ENCODE measurements around the gene DHRS1.

The DHRS1 gene

DNA sequence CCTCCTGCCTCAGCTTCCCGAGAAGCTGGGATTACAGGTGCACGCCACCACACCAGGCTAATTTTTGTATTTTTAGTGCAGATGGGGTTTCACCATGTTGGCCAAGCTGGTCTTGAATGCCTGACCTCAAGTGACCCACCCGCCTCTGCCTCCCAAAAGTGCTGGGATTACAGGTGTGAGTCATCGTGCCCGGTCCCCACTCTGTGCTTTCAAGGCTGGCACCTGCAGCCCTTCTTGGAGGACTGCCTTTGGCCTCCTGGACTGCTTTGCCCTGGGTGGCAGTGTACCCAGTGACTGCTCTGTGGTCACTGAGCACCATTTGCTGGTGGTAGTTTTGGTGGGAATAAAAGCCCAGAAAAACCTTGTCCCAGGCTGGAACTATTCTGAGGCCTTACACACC is 12.6 kb downstream of the DHRS1 start:
- no peak for DNase-seq (ENCODE audit: extremely low read depth in 1 of 2, low read depth in 1 of 2)

DNA sequence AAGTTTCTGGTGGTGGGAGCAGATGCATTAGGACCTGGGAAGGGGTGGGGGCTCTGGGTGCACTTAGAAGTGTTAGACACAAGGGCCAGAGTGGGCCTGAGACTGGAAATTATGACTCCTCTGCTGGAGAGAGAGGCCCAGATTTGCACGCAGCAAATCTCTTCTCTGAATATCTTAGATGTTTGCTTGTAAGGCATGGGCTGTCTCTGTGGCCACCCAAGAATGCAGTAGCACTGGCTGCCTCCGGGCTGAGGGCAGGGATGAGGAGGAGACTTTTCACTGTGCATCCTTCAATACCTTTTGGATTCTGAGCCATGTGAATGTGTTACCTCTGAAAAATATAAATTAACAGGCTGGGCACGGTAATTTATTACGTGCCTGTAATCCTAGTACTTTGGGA is 14.2 kb downstream of the DHRS1 start:
- no peak for DNase-seq (ENCODE audit: extremely low read depth in 1 of 2, low read depth in 1 of 2)

DNA sequence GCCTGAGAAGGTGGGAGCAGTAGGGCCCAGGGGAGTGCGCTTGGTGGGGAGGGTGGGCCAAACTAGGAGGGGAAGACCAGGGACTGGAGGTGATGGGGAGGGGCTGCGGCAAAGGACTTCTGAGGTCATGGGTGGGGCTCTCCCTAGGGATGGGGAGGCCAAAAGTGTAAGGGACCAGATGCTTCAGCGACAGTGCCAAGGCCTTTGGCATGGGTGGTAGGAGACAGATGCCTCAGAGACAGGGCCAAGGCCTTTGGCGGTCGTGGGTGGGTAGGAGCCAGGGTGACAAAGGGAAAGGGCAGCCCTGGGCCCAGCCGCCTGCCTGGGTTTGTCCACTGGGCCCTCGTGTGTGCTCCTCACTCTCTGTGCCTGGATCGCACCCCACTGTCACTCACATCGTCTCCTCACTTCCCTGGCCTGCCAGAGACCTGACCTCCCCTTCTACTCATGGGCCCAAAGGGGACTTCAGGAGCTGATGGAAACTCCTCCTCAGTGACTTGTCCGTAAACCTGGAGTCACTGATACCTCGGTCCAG is 15.0 kb downstream of the DHRS1 start:
- DNase-seq (ENCODE audit: extremely low read depth in 1 of 2, low read depth in 1 of 2): no peak

- DNase-seq (ENCODE audit: extremely low read depth in 1 of 2, low read depth in 1 of 2): no peak
Measured at GRCh38 chr14:24283796-24284460, 15.7 kb downstream of the DHRS1 start.

DNA sequence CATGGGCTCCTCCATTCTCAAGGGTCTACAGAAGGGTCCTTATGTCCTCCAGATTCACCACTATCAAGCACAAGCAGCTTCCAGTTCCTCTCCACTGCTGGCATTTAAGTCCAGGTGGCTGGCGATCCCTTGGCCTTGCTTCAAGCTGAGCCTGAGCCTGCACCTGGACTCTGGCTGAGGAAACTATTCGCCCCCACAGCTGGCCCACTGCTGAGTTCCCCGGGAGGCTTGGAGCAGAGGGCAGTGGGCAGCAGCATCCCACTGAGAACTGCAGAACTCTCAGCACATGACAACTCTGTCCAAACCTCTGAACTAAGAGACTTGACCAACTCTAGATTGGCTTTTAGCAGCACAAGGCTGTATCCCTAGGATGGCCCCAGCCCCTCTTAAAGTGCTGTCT is 16.8 kb downstream of the DHRS1 start:
- no peak for DNase-seq (ENCODE audit: extremely low read depth in 1 of 2, low read depth in 1 of 2)

DNA sequence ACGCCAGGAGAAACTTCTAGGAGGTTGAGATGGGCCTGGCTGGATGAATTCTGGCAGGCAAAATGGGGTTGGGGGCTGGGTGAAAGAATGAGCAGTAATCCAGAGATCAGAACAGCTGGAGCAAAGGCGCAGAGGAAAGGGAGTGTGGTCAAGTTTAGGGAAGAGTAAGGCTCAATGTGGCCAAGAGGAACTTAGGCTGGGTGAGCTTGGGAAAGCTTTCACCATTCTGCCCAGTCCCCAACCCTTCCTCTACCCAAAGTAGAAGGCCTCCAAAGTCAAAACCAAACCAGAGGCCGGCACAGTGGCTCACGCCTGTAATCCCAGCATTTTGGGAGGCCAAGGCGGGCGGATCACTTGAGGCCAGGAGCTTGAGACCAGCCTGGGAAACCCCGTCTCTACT is 17.9 kb downstream of the DHRS1 start:
- DNase-seq (ENCODE audit: extremely low read depth in 1 of 2, low read depth in 1 of 2): no peak

DNA sequence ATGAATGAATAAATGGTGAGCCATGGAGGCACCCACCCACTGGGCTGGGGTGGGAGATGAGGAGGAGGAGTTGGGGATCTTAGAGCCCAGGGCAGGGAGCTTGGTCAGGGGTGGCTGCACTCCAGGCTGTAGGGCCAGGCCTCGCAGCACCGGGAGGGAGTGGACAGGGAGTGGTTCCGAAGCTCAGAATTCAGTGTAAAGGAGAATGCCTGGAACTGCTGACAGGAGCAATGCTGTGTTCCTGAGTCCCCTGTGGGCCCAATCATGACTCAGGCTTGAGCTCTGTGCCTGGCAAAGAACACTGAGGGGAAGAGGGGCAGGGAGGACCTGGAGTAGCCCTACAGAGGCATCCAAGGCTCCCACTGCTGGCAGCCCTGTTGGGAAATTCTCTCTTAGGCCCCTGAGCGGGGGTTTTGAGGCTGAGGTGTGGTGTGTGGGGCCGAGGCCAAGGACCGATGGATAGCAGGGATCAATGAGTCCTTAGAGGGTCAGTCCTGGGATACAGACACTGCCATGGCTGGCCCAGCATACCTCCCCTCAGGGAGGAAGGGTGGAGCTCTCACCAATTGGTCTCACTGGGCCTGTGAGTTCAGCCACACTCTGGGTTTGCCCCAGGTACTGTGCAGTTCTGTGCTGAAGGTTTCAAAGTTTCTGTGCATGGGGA is 18.7 kb downstream of the DHRS1 start:
- no peak for DNase-seq (ENCODE audit: extremely low read depth in 1 of 2, low read depth in 1 of 2)

GRCh38 chr14:24279301-24280186 is 20.0 kb downstream of the DHRS1 start:
- DNase-seq (ENCODE audit: extremely low read depth in 1 of 2, low read depth in 1 of 2): peak; percentile 20 to 57

GRCh38 chr14:24278424-24278823 is 21.2 kb downstream of the DHRS1 start:
- DNase-seq (ENCODE audit: extremely low read depth in 1 of 2, low read depth in 1 of 2): no peak

GRCh38 chr14:24277606-24278321 is 21.8 kb downstream of the DHRS1 start:
- DNase-seq (ENCODE audit: extremely low read depth in 1 of 2, low read depth in 1 of 2): no peak

DNA sequence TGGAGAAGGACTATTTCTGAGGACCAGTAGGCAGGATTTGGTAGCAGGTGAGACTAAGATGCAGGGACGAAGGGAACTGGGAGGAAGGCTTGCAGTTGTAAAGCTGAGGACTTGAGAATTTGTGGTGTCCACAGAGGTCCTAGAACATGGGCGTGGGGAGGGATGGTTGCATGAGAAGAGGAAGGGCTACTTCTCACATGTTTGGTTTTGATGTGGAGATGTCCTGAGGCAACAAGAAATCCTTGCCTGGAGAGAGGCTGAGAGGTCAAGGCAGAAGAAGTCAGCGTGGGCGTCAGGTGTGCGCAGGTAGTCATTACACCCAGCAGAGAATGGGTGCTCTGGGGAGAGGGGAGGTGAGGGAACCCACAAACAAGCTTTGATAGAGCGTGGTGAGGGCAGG is 22.5 kb downstream of the DHRS1 start:
- no peak for DNase-seq (ENCODE audit: extremely low read depth in 1 of 2, low read depth in 1 of 2)

DNA sequence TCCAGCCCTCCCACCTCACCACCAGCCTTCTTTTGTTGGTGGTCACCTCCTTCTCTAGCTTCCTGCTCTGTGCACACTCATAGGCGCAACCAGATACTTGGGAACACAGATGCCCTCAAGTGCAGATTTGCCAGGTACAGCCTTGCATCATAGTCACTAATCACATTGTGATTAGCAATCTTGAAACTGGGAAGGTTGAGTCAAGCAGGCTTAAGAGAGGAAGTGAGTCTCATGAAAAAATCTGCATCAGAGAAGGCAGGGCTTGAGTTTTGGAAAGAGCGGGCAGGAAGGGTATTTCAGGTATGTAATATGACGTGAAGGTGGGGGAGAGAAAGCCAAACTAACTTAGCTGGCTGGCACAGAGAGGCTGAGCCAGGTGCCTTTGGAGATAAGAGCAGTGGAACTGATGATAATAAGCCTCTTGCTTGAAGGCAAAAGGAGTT is 25.5 kb downstream of the DHRS1 start:
- peak; percentile 10 to 50 for DNase-seq (ENCODE audit: extremely low read depth in 1 of 2, low read depth in 1 of 2)

GRCh38 chr14:24273422-24273998 is 26.1 kb downstream of the DHRS1 start:
- DNase-seq (ENCODE audit: extremely low read depth in 1 of 2, low read depth in 1 of 2): no peak

- DNase-seq (ENCODE audit: extremely low read depth in 1 of 2, low read depth in 1 of 2): no peak
Measured at GRCh38 chr14:24272467-24272866, 27.1 kb downstream of the DHRS1 start.

- DNase-seq (ENCODE audit: extremely low read depth in 1 of 2, low read depth in 1 of 2): peak in 1 of 2 donors; percentile 28
Measured at GRCh38 chr14:24271834-24272263, 27.7 kb downstream of the DHRS1 start.

DNA sequence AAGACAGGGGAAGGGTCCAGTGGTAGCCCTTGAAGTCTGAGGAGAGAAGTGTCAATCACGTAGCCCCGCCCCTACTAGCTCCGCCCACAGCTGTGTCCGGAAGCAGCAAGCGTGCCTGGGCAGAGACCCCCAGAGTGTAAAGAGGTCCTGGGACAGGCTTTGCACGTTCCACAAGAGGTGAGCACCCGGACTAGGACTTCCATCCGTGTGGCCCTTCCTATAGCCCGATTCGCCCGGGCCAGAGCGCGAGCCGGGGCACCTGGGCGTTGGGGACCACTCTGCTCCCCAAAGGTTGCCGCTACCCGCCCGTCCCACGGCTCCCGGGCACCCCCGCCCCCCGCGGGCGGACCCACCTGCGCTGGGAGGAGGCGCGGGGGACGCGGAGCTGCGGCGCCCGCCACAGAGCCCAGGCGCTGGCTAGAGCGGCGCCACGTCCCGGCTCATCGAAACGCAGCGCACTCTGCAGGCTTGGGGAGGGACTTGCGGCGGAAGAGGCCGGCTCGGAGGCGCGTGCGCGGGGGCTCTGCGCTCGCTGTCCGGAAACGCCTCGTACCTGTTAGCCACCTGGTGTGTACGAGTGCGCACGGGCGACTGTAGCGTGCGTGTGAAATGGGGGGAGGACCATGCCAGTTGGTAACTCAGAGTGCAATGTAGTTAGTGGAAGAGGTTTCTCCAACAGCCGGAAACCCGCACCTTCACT is 28.3 kb downstream of the DHRS1 start, which contains the start of gene RABGGTA:
RABGGTA (minus strand) TSS at position 464 of the 700 bp plus-strand sequence. CDS start 482 bp downstream, outside the sequence.
- peak; percentile 74 to 79 for DNase-seq (ENCODE audit: extremely low read depth in 1 of 2, low read depth in 1 of 2)

GRCh38 chr14:24270537-24271133 is 28.9 kb downstream of the DHRS1 start:
- no peak for DNase-seq (ENCODE audit: extremely low read depth in 1 of 2, low read depth in 1 of 2)

DNA sequence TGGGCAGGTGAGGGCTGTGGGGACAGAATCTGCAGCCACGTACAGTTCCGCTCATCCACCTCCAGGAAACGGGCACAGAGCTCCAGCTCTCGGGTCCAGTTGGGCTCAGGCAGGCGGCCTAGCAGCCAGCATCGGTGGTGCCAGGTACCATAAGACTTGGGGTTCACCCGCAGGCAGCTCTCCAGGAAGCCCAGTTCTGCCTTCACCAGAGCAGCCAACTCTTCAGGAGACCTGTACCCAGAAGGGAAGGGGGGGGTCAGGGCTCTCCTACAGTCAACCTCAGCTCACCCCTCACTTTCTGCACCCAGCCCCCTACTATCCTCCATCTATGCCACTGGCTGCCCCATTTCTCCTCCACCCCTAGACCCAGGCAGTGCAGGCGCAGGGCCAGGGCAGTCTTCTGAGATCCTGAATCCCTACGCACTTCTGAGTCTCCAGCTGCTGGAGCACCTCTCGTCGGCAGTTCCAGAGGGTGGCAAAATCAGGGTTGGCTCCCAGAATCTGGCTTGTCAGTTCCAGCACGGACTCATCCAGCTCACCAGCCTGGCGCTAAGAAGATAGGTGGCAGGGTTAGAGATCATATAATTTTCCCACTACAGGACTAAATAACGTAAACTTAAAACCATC is 29.6 kb downstream of the DHRS1 start:
- DNase-seq (ENCODE audit: extremely low read depth in 1 of 2, low read depth in 1 of 2): no peak

DNA sequence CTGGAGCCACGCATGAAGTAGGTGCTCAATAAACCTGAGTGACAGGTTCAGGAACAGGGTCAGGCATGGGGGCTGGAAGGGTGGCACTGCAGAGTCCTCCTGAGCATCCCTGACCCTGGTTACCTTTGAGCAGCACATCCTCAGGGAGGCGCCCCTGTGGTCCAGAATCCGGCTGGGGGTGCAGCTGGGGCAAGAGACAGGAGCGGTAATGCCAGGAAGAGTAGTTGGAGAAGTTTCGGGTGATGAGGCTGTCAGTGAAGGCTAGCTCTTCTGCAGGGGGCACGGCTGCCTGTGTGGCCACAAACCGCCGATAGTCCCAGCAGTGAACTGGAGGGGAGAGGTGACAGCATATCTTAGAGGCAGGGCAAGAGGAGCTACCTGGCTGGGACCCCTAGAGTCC is 30.2 kb downstream of the DHRS1 start:
- DNase-seq (ENCODE audit: extremely low read depth in 1 of 2, low read depth in 1 of 2): no peak

Measured in stimulated activated CD8-positive, alpha-beta memory T cell treated with anti-CD3 and anti-CD28 coated beads, Interleukin-7, amount 100 ng/mL, for 48 hours (primary cell).